HepG2 (cell line): ENCODE results near the gene DAB2IP. TPM values are rescaled to one million over a fixed set of nuclear protein-coding genes. Genes with fewer than 3 reads are reported as not detected.

Source experiments
- ARNTL ChIP-seq: sonication (generic); formaldehyde crosslinking; IDR thresholded peaks from 2 replicates; pipeline ENCODE4 v1.4.0; 2020; ENCODE audit warnings: mild to moderate bottlenecking, missing genetic modification reagents
- BCL3 ChIP-seq: sonication (generic); formaldehyde crosslinking; IDR thresholded peaks from 2 replicates; pipeline ENCODE4 v1.5.1; 2020; ENCODE audit warnings: mild to moderate bottlenecking, missing genetic modification reagents, moderate library complexity
- DPF2 ChIP-seq: sonication (generic); formaldehyde crosslinking; IDR thresholded peaks from 2 replicates; pipeline ENCODE4 v1.4.0; 2020; ENCODE audit warnings: mild to moderate bottlenecking, low read depth, missing genetic modification reagents, borderline replicate concordance
- EP300 ChIP-seq, 3 experiments: sonication (generic) in 1 of 3; formaldehyde crosslinking in 1 of 3; IDR thresholded peaks; 2 replicates each; pipeline versions ENCODE4 v1.5.1 to v1.6.1; 2011 to 2020; ENCODE audit warnings: low read depth in 2 of 3, low read length in 2 of 3, borderline replicate concordance in 1 of 3, improper control_type of control experiment in 1 of 3, mild to moderate bottlenecking in 1 of 3, missing genetic modification reagents in 1 of 3, moderate library complexity in 1 of 3
- GPBP1L1 ChIP-seq: sonication (generic); formaldehyde crosslinking; IDR thresholded peaks from 2 replicates; pipeline ENCODE4 v1.5.0; 2020; ENCODE audit warnings: mild to moderate bottlenecking, missing genetic modification reagents
- HOMEZ ChIP-seq: IDR thresholded peaks from 2 replicates; pipeline ENCODE4 v1.6.1; 2016; ENCODE audit warnings: low read depth
- LCORL ChIP-seq, 2 experiments: fragments of 450-650 bp in 1 of 2; sonication (generic) in 1 of 2; formaldehyde crosslinking in 1 of 2; IDR thresholded peaks; 2 replicates each; pipeline versions ENCODE4 v1.5.0 to v1.6.1; 2017 to 2020; ENCODE audit warnings: antibody characterized with exemption in 1 of 2, missing genetic modification reagents in 1 of 2
- MIER3 ChIP-seq: IDR thresholded peaks from 2 replicates; pipeline ENCODE4 v1.6.1; 2016; ENCODE audit warnings: missing compliant biosample characterization, borderline replicate concordance
- NCOR1 ChIP-seq: fragments of 200-600 bp; sonication (generic); IDR thresholded peaks from 2 replicates; pipeline ENCODE4 v1.7.0; 2017; ENCODE audit warnings: antibody characterized with exemption, low read length, borderline replicate concordance
- PREB ChIP-seq: sonication (generic); formaldehyde crosslinking; IDR thresholded peaks from 2 replicates; pipeline ENCODE4 v1.4.0; 2020; ENCODE audit warnings: missing genetic modification reagents
- SMARCE1 ChIP-seq: fragments of 450-650 bp; IDR thresholded peaks from 2 replicates; pipeline ENCODE4 v1.6.1; 2017; ENCODE audit warnings: borderline replicate concordance
- TEAD3 ChIP-seq: optimal IDR thresholded peaks from 2 replicates; pipeline ENCODE3; 2016; ENCODE audit warnings: borderline replicate concordance
- ZBED4 ChIP-seq: sonication (generic); formaldehyde crosslinking; IDR thresholded peaks from 2 replicates; pipeline ENCODE4 v1.4.0; 2020; ENCODE audit warnings: missing genetic modification reagents, borderline replicate concordance
- ZFYVE20 ChIP-seq: sonication (generic); formaldehyde crosslinking; IDR thresholded peaks from 2 replicates; pipeline ENCODE4 v1.8.0; 2023; ENCODE audit warnings: low read depth, mild to moderate bottlenecking, moderate library complexity, missing genetic modification reagents, borderline replicate concordance
- ZNF574 ChIP-seq: sonication (generic); formaldehyde crosslinking; IDR thresholded peaks from 2 replicates; pipeline ENCODE4 v1.4.0; 2020; ENCODE audit warnings: missing genetic modification reagents
- polyA plus RNA-seq, 8 experiments: library from polyadenylated mRNA; depleted of rRNA in 3 of 8; stranded (reverse) in 7 of 8; unstranded in 1 of 8; fragments of >200 nt; fragmentation: Illumina TruSeq in 4 of 8; extraction: Trizol in 4 of 8; gene quantifications; 2 replicates each; pipeline versions ENCODE4 v1.2.1 to v1.2.3, GENCODE V29; 2011 to 2016; ENCODE audit warnings: low read depth in 4 of 8, missing spikeins in 1 of 8, mixed read lengths in 1 of 8; ENCODE audit not compliant: insufficient read depth in 1 of 8
- total RNA-seq, 5 experiments: library from RNA; depleted of rRNA; stranded (reverse); fragments of >200 nt; fragmentation: Illumina TruSeq; extraction: Trizol; gene quantifications; 2 replicates each; pipeline ENCODE4 v1.2.3, GENCODE V29; 2016; ENCODE audit warnings: low read depth in 1 of 5

The DAB2IP gene
- total and polyA plus RNA-seq, 2 of the 13 experiments (the other 11 are each of a cell fraction or from before 2014, with no cell fraction given), result 25.3 to 37.9 TPM

- TF ChIP-seq ZBED4 (CRISPR knock-in tag) (no peak), HOMEZ (no peak), EP300 (IDR thresholded peaks at IDR 0.05; ENCODE audit: low read depth in 2 of 2, low read length in 2 of 2) (no peak), EP300 (CRISPR knock-in tag; IDR thresholded peaks at IDR 0.05; ENCODE audit: borderline replicate concordance) (peak; percentile 9; the same call in 1 of the 2 replicates), BCL3 (no peak), PREB (no peak), LCORL (IDR thresholded peaks at IDR 0.05) (no peak), LCORL (CRISPR knock-in tag; IDR thresholded peaks at IDR 0.05) (0 out of 2 replicates have a peak, but pooled peaks have one; percentile 12), GPBP1L1 (CRISPR knock-in tag) (no peak), MIER3 (CRISPR knock-in tag) (no peak), NCOR1 (no peak), SMARCE1 (no peak), DPF2 (peak; percentile 23; the same call in 1 of the 2 replicates), ZFYVE20 (no peak), TEAD3 (peak; percentile 79), ARNTL (CRISPR knock-in tag) (0 out of 2 replicates have a peak, but pooled peaks have one; percentile 33), ZNF574 (CRISPR knock-in tag) (peak; percentile 33)
These were observed 93.4 kb downstream of the DAB2IP start (continued) for GRCh38 chr9:121744687-121745395.
